GM12878 (cell line): Measurements from ENCODE around the gene ELOF1. TPM values are rescaled to one million over a fixed set of nuclear protein-coding genes. Genes with fewer than 3 reads are reported as not detected.

Experiments
- ATF7 ChIP-seq: fragments of 450-650 bp; IDR thresholded peaks from 2 replicates; pipeline ENCODE4 v1.6.1; 2016; ENCODE audit warnings: low read depth, mild to moderate bottlenecking
- CREM ChIP-seq: IDR thresholded peaks from 2 replicates; pipeline ENCODE4 v1.6.1; 2014; ENCODE audit warnings: antibody characterized with exemption, low read depth
- DPF2 ChIP-seq: fragments of 450-650 bp; IDR thresholded peaks from 2 replicates; pipeline ENCODE4 v1.6.1; 2017; ENCODE audit warnings: mild to moderate bottlenecking
- FOXK2 ChIP-seq: fragments of 450-650 bp; IDR thresholded peaks from 2 replicates; pipeline ENCODE4 v1.6.1; 2017; ENCODE audit warnings: mild to moderate bottlenecking, moderate library complexity
- HCFC1 ChIP-seq: fragments of 150-350 bp; IDR thresholded peaks from 2 replicates; pipeline ENCODE4 v1.6.1; 2014; ENCODE audit warnings: low read length
- NFIC ChIP-seq: IDR thresholded peaks from 2 replicates; pipeline ENCODE4 v1.6.1; 2012; ENCODE audit warnings: low read depth, mild to moderate bottlenecking, inconsistent platforms, low read length, moderate library complexity
- NFYA ChIP-seq: IDR thresholded peaks from 2 replicates; pipeline ENCODE4 v1.6.1; 2011; ENCODE audit warnings: low read depth, mild to moderate bottlenecking, low read length, improper control_type of control experiment, borderline replicate concordance
- NFYB ChIP-seq: IDR thresholded peaks from 2 replicates; pipeline ENCODE4 v1.6.1; 2011; ENCODE audit warnings: low read depth, mild to moderate bottlenecking, low read length, improper control_type of control experiment, moderate library complexity; ENCODE audit not compliant: insufficient read depth
- PKNOX1 ChIP-seq: fragments of 450-650 bp; IDR thresholded peaks from 2 replicates; pipeline ENCODE4 v1.6.1; 2016; ENCODE audit warnings: mild to moderate bottlenecking
- STAT3 ChIP-seq: IDR thresholded peaks from 2 replicates; pipeline ENCODE4 v1.6.1; 2011; ENCODE audit warnings: low read depth, low read length, improper control_type of control experiment
- TBL1XR1 ChIP-seq: IDR thresholded peaks from 2 replicates; pipeline ENCODE4 v1.6.1; 2012; ENCODE audit warnings: low read depth, low read length, improper control_type of control experiment
- TCF3 ChIP-seq: IDR thresholded peaks from 2 replicates; pipeline ENCODE4 v1.6.1; 2012; ENCODE audit warnings: low read depth, mild to moderate bottlenecking, low read length, borderline replicate concordance; ENCODE audit not compliant: insufficient read depth
- ZBTB11 ChIP-seq: fragments of 450-650 bp; formaldehyde crosslinking; IDR thresholded peaks from 2 replicates; pipeline ENCODE4 v1.5.0; 2022; ENCODE audit warnings: mild to moderate bottlenecking, missing genetic modification characterization
- ZBTB4 ChIP-seq: fragments of 450-650 bp; formaldehyde crosslinking; IDR thresholded peaks from 2 replicates; pipeline ENCODE4 v1.4.0; 2022; ENCODE audit warnings: mild to moderate bottlenecking, moderate library complexity
- polyA plus RNA-seq, 11 experiments: library from polyadenylated mRNA; depleted of rRNA in 4 of 11; unstranded in 6 of 11; stranded (reverse) in 5 of 11; fragments of >200 nt; fragmentation: Nextera tagmentation in 4 of 11; fragmentation: Illumina TruSeq in 1 of 11; extraction: Ambion mirVana in 4 of 11; extraction: Trizol in 1 of 11; gene quantifications; 1 replicate in 1 of 11; 2 replicates in 10 of 11; pipeline versions ENCODE4 v1.2.1 to v1.2.3, GENCODE V29; 2011 to 2016; ENCODE audit warnings: inconsistent platforms in 2 of 11, missing spikeins in 2 of 11, low read depth in 1 of 11
- total RNA-seq, 4 experiments: library from RNA; depleted of rRNA in 3 of 4; stranded (reverse); fragments of >200 nt in 3 of 4; fragmentation: Illumina TruSeq in 1 of 4; extraction: Trizol in 1 of 4; gene quantifications; 2 replicates each; pipeline versions ENCODE4 v1.2.1 to v1.2.3, GENCODE V29; 2013 to 2021

ELOF1 gene
- total and polyA plus RNA-seq, 10 of the 15 experiments (the other 5 are each of a cell fraction or from before 2014, with no cell fraction given), result 11.7 to 124 (median 92.9) TPM

- TF ChIP-seq ZBTB4 (no peak), ATF7 (no peak), NFYB (peak; percentile 58; the same call in 1 of the 2 replicates), ZBTB11 (CRISPR knock-in tag) (no peak), TCF3 (0 out of 2 replicates have a peak, but pooled peaks have one; percentile 26), CREM (0 out of 2 replicates have a peak, but pooled peaks have one; percentile 19), NFYA (no peak), HCFC1 (peak; percentile 35; the same call in 1 of the 2 replicates), FOXK2 (no peak), PKNOX1 (no peak), STAT3 (no peak), NFIC (no peak), TBL1XR1 (no peak), DPF2 (no peak)
These were observed 54.0 kb downstream of the ELOF1 start (continued) for GRCh38 chr19:11505032-11505503.
